Measurements from ENCODE around the gene SEMA3C.

GRCh38 chr7:80844916-80845315 lies 73.9 kb downstream of the SEMA3C start:
- TF ChIP-seq ZSCAN18 (tag by site-specific recombination; IDR thresholded peaks at IDR 0.05) (no peak), KLF10 (tag by site-specific recombination; IDR thresholded peaks at IDR 0.05) (no peak), FEZF1 (tag by site-specific recombination; IDR thresholded peaks at IDR 0.05) (no peak), CTCF (tag by site-specific recombination; IDR thresholded peaks at IDR 0.05) (no peak), ZNF658 (tag by site-specific recombination; IDR thresholded peaks at IDR 0.05) (no peak), REST (tag by site-specific recombination; IDR thresholded peaks at IDR 0.05) (no peak), YY1 (tag by site-specific recombination; IDR thresholded peaks at IDR 0.05) (no peak), ZNF324 (tag by site-specific recombination; IDR thresholded peaks at IDR 0.05) (no peak)
